Hepatocyte (in vitro differentiated cells): ENCODE data around the gene ASAP2. TPM values are rescaled to one million over a fixed set of nuclear protein-coding genes. Genes with fewer than 3 reads are reported as not detected.

ENCODE experiments used
- DNase-seq: peaks from one replicate; pipeline ENCODE4 v3.0.0-alpha.2; 2016; ENCODE audit warnings: low spot score
- H2AFZ ChIP-seq: fragments of 200-600 bp; sonication (generic); 2 replicates; pipeline ENCODE4 v1.6.0; 2016; ENCODE audit warnings: antibody characterized with exemption, mild to moderate bottlenecking
- H3K27ac ChIP-seq: fragments of 200-600 bp; sonication (generic); 2 replicates; pipeline ENCODE4 v1.5.1; 2016; ENCODE audit warnings: mild to moderate bottlenecking
- H3K27me3 ChIP-seq: fragments of 200-600 bp; sonication (generic); 2 replicates; pipeline ENCODE4 v1.6.1; 2016
- H3K36me3 ChIP-seq: fragments of 200-600 bp; sonication (generic); replicated peaks from 2 replicates; pipeline ENCODE4 v1.5.1; 2016; ENCODE audit warnings: low read depth; ENCODE audit not compliant: insufficient read depth
- H3K4me1 ChIP-seq: fragments of 200-600 bp; sonication (generic); 2 replicates; pipeline ENCODE4 v1.5.1; 2016; ENCODE audit warnings: mild to moderate bottlenecking, moderate library complexity; ENCODE audit not compliant: insufficient read depth
- H3K4me2 ChIP-seq: fragments of 200-600 bp; sonication (generic); 2 replicates; pipeline ENCODE4 v1.6.0; 2016
- H3K4me3 ChIP-seq: fragments of 200-600 bp; sonication (generic); 2 replicates; pipeline ENCODE4 v1.5.1; 2016; ENCODE audit warnings: mild to moderate bottlenecking
- H3K79me2 ChIP-seq: fragments of 200-600 bp; sonication (generic); 2 replicates; pipeline ENCODE4 v1.6.0; 2017; ENCODE audit warnings: mild to moderate bottlenecking
- H3K9me2 ChIP-seq: fragments of 200-600 bp; sonication (generic); replicated peaks from 2 replicates; pipeline ENCODE4 v1.6.0; 2017; ENCODE audit warnings: mild to moderate bottlenecking; ENCODE audit not compliant: insufficient read depth
- H3K9me3 ChIP-seq: fragments of 200-600 bp; sonication (generic); 2 replicates; pipeline ENCODE4 v1.5.1; 2016; ENCODE audit warnings: low read depth, mild to moderate bottlenecking
- H4K20me1 ChIP-seq: fragments of 200-600 bp; sonication (generic); 2 replicates; pipeline ENCODE4 v1.6.0; 2016; ENCODE audit warnings: mild to moderate bottlenecking; ENCODE audit not compliant: insufficient read depth, poor library complexity, severe bottlenecking
- CTCF ChIP-seq: fragments of 200-600 bp; sonication (generic); IDR thresholded peaks from 2 replicates; pipeline ENCODE4 v1.5.1; 2016; ENCODE audit warnings: antibody characterized with exemption, mild to moderate bottlenecking; ENCODE audit not compliant: poor library complexity
- EZH2 ChIP-seq: fragments of 200-600 bp; sonication (generic); IDR thresholded peaks from 2 replicates; pipeline ENCODE4 v1.6.1; 2016; ENCODE audit warnings: antibody characterized with exemption, mild to moderate bottlenecking, borderline replicate concordance
- EZH2phosphoT487 ChIP-seq: fragments of 200-600 bp; sonication (generic); IDR thresholded peaks from one replicate; pipeline ENCODE4 v1.6.1; 2018; ENCODE audit warnings: antibody characterized with exemption, mild to moderate bottlenecking, low read depth, moderate library complexity; ENCODE audit not compliant: unreplicated experiment, severe bottlenecking
- WGBS: methylation state at CpG from one replicate; pipeline ENCODE4 v1.1.6; 2016; ENCODE audit warnings: low lambda C conversion rate; ENCODE audit errors: missing lambda C conversion rate; 5-methylcytosine and 5-hydroxymethylcytosine counted together
- polyA plus RNA-seq: library from polyadenylated mRNA; unstranded; fragments of >200 nt; fragmentation: Nextera tagmentation; extraction: Ambion mirVana; gene quantifications from 2 replicates; pipeline ENCODE4 v1.2.1, GENCODE V29; 2016
- total RNA-seq: library from RNA; depleted of rRNA; stranded (reverse); fragments of >200 nt; gene quantifications from 2 replicates; pipeline ENCODE4 v1.2.3, GENCODE V29; 2014

ASAP2 gene
- total and polyA plus RNA-seq, 2 experiments from 2014 or later, result 13.7 to 21.3 TPM

- no peaks in the 10 kb centered on the region for H3K4me1 ChIP-seq
- WGBS, result 91% methylated on average over 1 of the region's 1 CpG
- H3K9me2 ChIP-seq, result no peaks in the 10 kb centered on the region
Measured at GRCh38 chr2:9221223-9221622, 14.6 kb downstream of the ASAP2 start.

GRCh38 chr2:9222239-9222892 lies 15.8 kb downstream of the ASAP2 start:
- Histone ChIP-seq H3K36me3 (peaks cover 4% of the 10 kb centered on the region), H3K79me2 (peaks cover 98% of the 10 kb centered on the region), H3K9me2 (no peaks in the 10 kb centered on the region), H4K20me1 (no peaks in the 10 kb centered on the region), H3K4me1 (no peaks in the 10 kb centered on the region), H3K27ac (no peak overlapping the region), H3K4me3 (no peak overlapping the region), H2AFZ (no peak overlapping the region), H3K9me3 (no peaks in the 10 kb centered on the region), H3K4me2 (no peak overlapping the region), H3K27me3 (no peaks in the 10 kb centered on the region)
- 75% methylated on average over 9 of the region's 9 CpGs for WGBS
- TF ChIP-seq EZH2phosphoT487 (no peak), CTCF (no peak), EZH2 (no peak)
- no peak for DNase-seq

More at GRCh38 chr2:9221223-9221622, 14.6 kb downstream of the ASAP2 start:
- Histone ChIP-seq H3K4me2 (no peak overlapping the region), H3K4me3 (no peak overlapping the region), H3K79me2 (peaks cover 100% of the 10 kb centered on the region), H3K27ac (no peak overlapping the region), H3K27me3 (no peaks in the 10 kb centered on the region), H2AFZ (no peak overlapping the region), H3K9me3 (no peaks in the 10 kb centered on the region), H4K20me1 (no peaks in the 10 kb centered on the region), H3K36me3 (peaks cover 4% of the 10 kb centered on the region)
- no peak for DNase-seq
- TF ChIP-seq EZH2 (no peak), CTCF (no peak), EZH2phosphoT487 (no peak)

DNA sequence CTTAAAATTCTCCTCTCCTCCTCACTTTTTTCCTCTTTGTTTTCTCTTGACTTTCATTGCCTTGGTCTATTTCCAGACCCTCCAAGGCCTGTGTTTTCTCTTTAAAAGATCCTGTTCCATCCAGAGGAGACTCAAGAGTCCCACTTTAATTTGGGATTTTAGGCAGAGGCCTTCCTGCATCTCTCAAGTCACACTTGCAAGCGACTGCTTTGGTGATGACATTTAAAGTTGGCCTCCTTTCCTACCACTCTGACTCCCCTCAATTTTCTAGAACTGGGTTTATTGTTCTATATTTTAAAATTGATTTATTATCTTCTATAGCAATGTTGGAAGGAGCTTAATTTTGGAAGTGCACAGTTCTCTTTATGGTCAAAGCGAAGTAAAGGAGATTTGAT lies 16.3 kb downstream of the ASAP2 start:
- H3K4me3 ChIP-seq, result no peak overlapping the region
- H2AFZ ChIP-seq, result no peak overlapping the region
- no peaks in the 10 kb centered on the region for H3K9me3 ChIP-seq
- H3K79me2 ChIP-seq, result peaks cover 93% of the 10 kb centered on the region
- no peak for TF ChIP-seq EZH2phosphoT487
- TF ChIP-seq EZH2, result no peak
- no peak for TF ChIP-seq CTCF
- no peaks in the 10 kb centered on the region for H3K4me1 ChIP-seq
- no peaks in the 10 kb centered on the region for H3K27me3 ChIP-seq
- WGBS, result 81% methylated on average over 2 of the region's 2 CpGs
- H3K36me3 ChIP-seq, result peaks cover 4% of the 10 kb centered on the region
- H3K4me2 ChIP-seq, result no peak overlapping the region
- H3K27ac ChIP-seq, result no peak overlapping the region
- no peaks in the 10 kb centered on the region for H3K9me2 ChIP-seq
- no peak for DNase-seq
- H4K20me1 ChIP-seq, result no peaks in the 10 kb centered on the region
